H9 (cell line): ENCODE data around the gene EFNA5. TPM values are rescaled to one million over a fixed set of nuclear protein-coding genes. Genes with fewer than 3 reads are reported as not detected.

Experiments used
- DNase-seq: peaks from one replicate; pipeline ENCODE4 v3.0.0-alpha.2; 2017
- H2AFZ ChIP-seq: one replicate; pipeline ENCODE4 v1.6.1; 2013; ENCODE audit warnings: mild to moderate bottlenecking, low read length, control low read depth, moderate library complexity
- H2AK5ac ChIP-seq: 2 replicates; pipeline ENCODE4 v1.6.1; 2013; ENCODE audit warnings: low read length, control low read depth, mixed read lengths; ENCODE audit not compliant: insufficient read length
- H2BK120ac ChIP-seq: one replicate; pipeline ENCODE4 v1.6.1; 2013; ENCODE audit warnings: low read depth, mild to moderate bottlenecking, low read length, control low read depth, inconsistent platforms; ENCODE audit not compliant: poor library complexity, severe bottlenecking
- H2BK12ac ChIP-seq: 2 replicates; pipeline ENCODE4 v1.6.1; 2013; ENCODE audit warnings: low read length, control low read depth, mixed read lengths, low read depth; ENCODE audit not compliant: insufficient read length
- H2BK15ac ChIP-seq: 2 replicates; pipeline ENCODE4 v1.6.1; 2013; ENCODE audit warnings: low read depth, low read length, control low read depth
- H2BK20ac ChIP-seq: one replicate; pipeline ENCODE4 v1.6.1; 2013; ENCODE audit warnings: low read depth, mild to moderate bottlenecking, low read length, control low read depth, inconsistent platforms; ENCODE audit not compliant: poor library complexity, severe bottlenecking
- H2BK5ac ChIP-seq: 2 replicates; pipeline ENCODE4 v1.6.1; 2013; ENCODE audit warnings: low read length, control low read depth, mixed read lengths; ENCODE audit not compliant: insufficient read length
- H3K14ac ChIP-seq: 2 replicates; pipeline ENCODE4 v1.6.1; 2013; ENCODE audit warnings: low read length, control low read depth; ENCODE audit not compliant: insufficient read depth
- H3K18ac ChIP-seq: 2 replicates; pipeline ENCODE4 v1.6.1; 2013; ENCODE audit warnings: low read depth, mild to moderate bottlenecking, mixed read lengths, low read length, control low read depth; ENCODE audit not compliant: insufficient read length
- H3K23ac ChIP-seq: 2 replicates; pipeline ENCODE4 v1.6.1; 2013; ENCODE audit warnings: low read length, control low read depth, mixed read lengths, low read depth; ENCODE audit not compliant: insufficient read length
- H3K23me2 ChIP-seq: 2 replicates; pipeline ENCODE4 v1.6.1; 2013; ENCODE audit warnings: low read depth, mild to moderate bottlenecking, mixed read lengths, low read length, control low read depth; ENCODE audit not compliant: insufficient read length, poor library complexity, severe bottlenecking
- H3K27ac ChIP-seq: 2 replicates; pipeline ENCODE4 v1.5.1; 2013; ENCODE audit warnings: low read length, control low read depth, mixed read lengths, low read depth; ENCODE audit not compliant: insufficient read length
- H3K27me3 ChIP-seq: 2 replicates; pipeline ENCODE4 v1.6.1; 2013; ENCODE audit warnings: low read length, control low read depth, inconsistent platforms; ENCODE audit not compliant: insufficient read depth
- H3K4ac ChIP-seq: 2 replicates; pipeline ENCODE4 v1.6.1; 2013; ENCODE audit warnings: low read depth, mild to moderate bottlenecking, control low read depth, inconsistent platforms, low read length, moderate library complexity
- H3K4me1 ChIP-seq: 2 replicates; pipeline ENCODE4 v1.6.1; 2013; ENCODE audit warnings: low read length, control low read depth, inconsistent platforms; ENCODE audit not compliant: insufficient read depth
- H3K4me2 ChIP-seq: 2 replicates; pipeline ENCODE4 v1.6.1; 2013; ENCODE audit warnings: low read length, control low read depth, mixed read lengths; ENCODE audit not compliant: insufficient read length, insufficient read depth
- H3K56ac ChIP-seq: 2 replicates; pipeline ENCODE4 v1.6.1; 2013; ENCODE audit warnings: low read depth, mild to moderate bottlenecking, mixed read lengths, low read length, control low read depth; ENCODE audit not compliant: insufficient read length
- H3K79me1 ChIP-seq: 2 replicates; pipeline ENCODE4 v1.6.1; 2013; ENCODE audit warnings: low read depth, mild to moderate bottlenecking, moderate library complexity, low read length, control low read depth, inconsistent platforms; ENCODE audit not compliant: insufficient read depth, poor library complexity, severe bottlenecking
- H3K79me2 ChIP-seq: 2 replicates; pipeline ENCODE4 v1.6.1; 2013; ENCODE audit warnings: low read length, control low read depth, inconsistent platforms; ENCODE audit not compliant: insufficient read depth
- H3K9ac ChIP-seq: 2 replicates; pipeline ENCODE4 v1.6.1; 2013; ENCODE audit warnings: low read length, control low read depth, mixed read lengths; ENCODE audit not compliant: insufficient read length; ENCODE audit errors: extremely low read depth
- H3K9me3 ChIP-seq: one replicate; pipeline ENCODE4 v1.6.1; 2013; ENCODE audit warnings: low read depth, low read length, inconsistent platforms; ENCODE audit not compliant: control insufficient read depth
- H3T11ph ChIP-seq: one replicate; pipeline ENCODE4 v1.6.1; 2013; ENCODE audit warnings: mild to moderate bottlenecking, low read length, control low read depth, inconsistent platforms
- H4K20me1 ChIP-seq: one replicate; pipeline ENCODE4 v1.6.1; 2013; ENCODE audit not compliant: control insufficient read depth, insufficient read length, insufficient read depth
- H4K5ac ChIP-seq: 2 replicates; pipeline ENCODE4 v1.6.1; 2013; ENCODE audit warnings: low read depth, mild to moderate bottlenecking, mixed read lengths, low read length, control low read depth; ENCODE audit not compliant: insufficient read length
- H4K8ac ChIP-seq: replicated peaks from 2 replicates; pipeline ENCODE4 v1.6.1; 2013; ENCODE audit warnings: low read length, control low read depth, mixed read lengths, low read depth; ENCODE audit not compliant: insufficient read length
- H4K91ac ChIP-seq: 2 replicates; pipeline ENCODE4 v1.6.1; 2013; ENCODE audit warnings: low read depth, mild to moderate bottlenecking, moderate library complexity, mixed read lengths, low read length, control low read depth; ENCODE audit not compliant: insufficient read length
- H3K27ac Mint-ChIP-seq, 3 experiments: 2 replicates in 2 of 3; 3 replicates in 1 of 3; pipeline ENCODE4 v1.8.0; 2020 to 2021; ENCODE audit warnings: mixed read lengths in 3 of 3, mild to moderate bottlenecking in 1 of 3, moderate library complexity in 1 of 3
- H3K27me3 Mint-ChIP-seq: 2 replicates; pipeline ENCODE4 v1.8.0; 2021; ENCODE audit warnings: low read depth, mild to moderate bottlenecking, moderate library complexity, mixed read lengths
- H3K36me3 Mint-ChIP-seq, 3 experiments: 2 replicates in 2 of 3; 3 replicates in 1 of 3; pipeline ENCODE4 v1.8.0; 2020 to 2021; ENCODE audit warnings: low read depth in 3 of 3, mixed read lengths in 3 of 3; ENCODE audit not compliant: insufficient read depth in 1 of 3
- H3K4me1 Mint-ChIP-seq, 2 experiments: 2 replicates each; pipeline ENCODE4 v1.8.0; 2020; ENCODE audit warnings: mixed read lengths in 2 of 2
- H3K4me3 Mint-ChIP-seq, 2 experiments: 2 replicates in 1 of 2; 3 replicates in 1 of 2; pipeline ENCODE4 v1.8.0; 2020 to 2021; ENCODE audit warnings: mild to moderate bottlenecking in 2 of 2, mixed read lengths in 2 of 2, moderate library complexity in 1 of 2
- H3K9me3 Mint-ChIP-seq, 2 experiments: 2 replicates in 1 of 2; 3 replicates in 1 of 2; pipeline ENCODE4 v1.8.0; 2020; ENCODE audit warnings: mild to moderate bottlenecking in 2 of 2, mixed read lengths in 2 of 2, moderate library complexity in 1 of 2
- CTCF ChIP-seq: fragments of 200-600 bp; sonication (generic); conservative IDR thresholded peaks from 3 replicates; pipeline ENCODE4 v1.8.0; 2021; ENCODE audit warnings: antibody characterized with exemption, mild to moderate bottlenecking
- WGBS: extraction: QIAGEN DNeasy Blood & Tissue Kit; methylation state at CpG from one replicate; pipeline ENCODE4 v1.1.7; 2013; ENCODE audit warnings: missing lambda C conversion rate, low lambda C conversion rate, mixed read lengths; ENCODE audit not compliant: insufficient read length; ENCODE audit errors: extremely low coverage; 5-methylcytosine and 5-hydroxymethylcytosine counted together
- total RNA-seq: library from RNA; stranded (reverse); gene quantifications from 2 replicates; pipeline ENCODE4 v1.2.1, GENCODE V29; 2021

Gene EFNA5
- total RNA-seq, 1 experiment from 2014 or later = 20.4 TPM

- H2BK20ac ChIP-seq = no peak overlapping the region
- H3K79me1 ChIP-seq = no peaks in the 10 kb centered on the region
- H3K23me2 ChIP-seq = no peaks in the 10 kb centered on the region
- no peak overlapping the region for H2BK5ac ChIP-seq
- H4K91ac ChIP-seq = no peak overlapping the region
- H3K4me2 ChIP-seq = no peak overlapping the region
- no peak overlapping the region for H2AFZ ChIP-seq
- no CpG with 5 or more reads among the region's 5 CpGs for whole genome bisulfite sequencing
- no peaks in the 10 kb centered on the region for H4K20me1 ChIP-seq
- no peaks in the 10 kb centered on the region for H3K79me2 ChIP-seq
- no peak overlapping the region for H4K5ac ChIP-seq
- no peaks in the 10 kb centered on the region for H3K27me3 ChIP-seq
- H2BK120ac ChIP-seq = no peak overlapping the region
- no peak overlapping the region for H2BK12ac ChIP-seq
- H2AK5ac ChIP-seq = no peak overlapping the region
- no peak overlapping the region for H3K18ac ChIP-seq
- H3K23ac ChIP-seq = no peak overlapping the region
- peak overlapping the region in 1 of 2 experiments; percentile 21; a peak in 2 of 5 replicates for H3K4me3 Mint-ChIP-seq
- H3K27me3 Mint-ChIP-seq = no peaks in the 10 kb centered on the region
- no peak overlapping the region for H4K8ac ChIP-seq
- H3K9me3 Mint-ChIP-seq = no peaks in the 10 kb centered on the region; a peak in 1 of 5 replicates
- peaks cover 70 to 76% of the 10 kb centered on the region in 2 experiments for H3K4me1 Mint-ChIP-seq
- H3K4ac ChIP-seq = no peak overlapping the region
- DNase-seq = peak; percentile 56
- no peak overlapping the region for H3K56ac ChIP-seq
- no peak for TF ChIP-seq CTCF
- H3K14ac ChIP-seq = no peak overlapping the region
- 0 out of 7 replicates have a peak, but pooled peaks cover 0 to 4% (median 0%) of the 10 kb centered on the region in 3 experiments for H3K36me3 Mint-ChIP-seq
- no peak overlapping the region for H2BK15ac ChIP-seq
- H3K9me3 ChIP-seq = no peaks in the 10 kb centered on the region
- no peak overlapping the region for H3T11ph ChIP-seq
- no peak overlapping the region for H3K27ac ChIP-seq
- H3K9ac ChIP-seq = no peak overlapping the region
- no peak overlapping the region; a peak in 2 of 7 replicates for H3K27ac Mint-ChIP-seq
- peaks cover 10% of the 10 kb centered on the region; the same call in 1 of the 2 replicates for H3K4me1 ChIP-seq
These were observed 269.1 kb downstream of the EFNA5 start for GRCh38 chr5:107401470-107402122.
